Activated CD4-positive, alpha-beta T cell treated with anti-CD3 and anti-CD28 coated beads, Interleukin-2, amount 10 ng/mL, durations not matched to agents 7 days and 5 days (primary cell): ENCODE results near the gene KRT5. TPM values are rescaled to one million over a fixed set of nuclear protein-coding genes. Genes with fewer than 3 reads are reported as not detected.

Experiments used
- CTCF ChIA-PET: fragments of 350-600 bp; sonication (Branson Sonifier 250); formaldehyde crosslinking; loops from one replicate; lab custom pipeline; 2021; ENCODE audit warnings: antibody characterized with exemption; lab: Charles Lee
- POLR2A ChIA-PET: fragments of 350-600 bp; sonication (Branson Sonifier 250); formaldehyde crosslinking; loops from one replicate; lab custom pipeline; 2021; ENCODE audit warnings: antibody characterized with exemption; lab: Charles Lee
- DNase-seq: peaks from one replicate; pipeline ENCODE4 v3.0.0-alpha.2; 2020
- H3K27ac Mint-ChIP-seq: one replicate; pipeline ENCODE4 v1.8.0; 2021; ENCODE audit warnings: mild to moderate bottlenecking, moderate library complexity, mixed read lengths
- H3K27me3 Mint-ChIP-seq: one replicate; pipeline ENCODE4 v1.8.0; 2021; ENCODE audit warnings: mixed read lengths
- H3K36me3 Mint-ChIP-seq: one replicate; pipeline ENCODE4 v1.8.0; 2021; ENCODE audit warnings: low read depth, mixed read lengths
- H3K4me1 Mint-ChIP-seq: one replicate; pipeline ENCODE4 v1.8.0; 2021; ENCODE audit warnings: mixed read lengths
- H3K4me3 Mint-ChIP-seq: one replicate; pipeline ENCODE4 v1.8.0; 2021; ENCODE audit warnings: mild to moderate bottlenecking, moderate library complexity, mixed read lengths
- H3K9me3 Mint-ChIP-seq: one replicate; pipeline ENCODE4 v1.8.0; 2021; ENCODE audit warnings: mixed read lengths
- total RNA-seq, 2 experiments: library from RNA; stranded (reverse); gene quantifications; one replicate each; pipeline ENCODE4 v1.2.3, GENCODE V29; 2021

KRT5 gene
- total RNA-seq, 2 experiments from 2014 or later = not detected

DNA sequence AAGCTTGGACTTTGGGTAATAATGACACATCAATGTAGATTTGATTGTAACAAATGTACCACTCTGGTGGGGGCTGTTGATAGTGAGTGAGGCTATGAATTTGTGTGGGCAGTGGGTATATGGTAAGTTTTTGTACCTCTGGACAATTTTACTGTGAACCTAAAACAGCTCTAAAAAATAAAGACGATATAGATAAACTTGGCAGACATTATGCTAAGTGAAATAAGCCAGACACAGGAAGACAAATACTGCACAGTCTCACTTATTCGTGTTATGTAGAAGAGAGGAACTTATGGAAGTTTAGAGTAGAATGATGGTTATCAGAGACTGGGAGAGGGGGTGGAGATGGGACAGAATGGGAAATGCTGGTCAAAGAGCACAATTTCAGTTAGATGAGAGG lies 55.3 kb downstream of the KRT5 start:
- POLR2A ChIA-PET = no interaction called here
- Mint-ChIP-seq H3K9me3 (no peaks in the 10 kb centered on the region), H3K4me3 (no peak overlapping the region), H3K36me3 (no peaks in the 10 kb centered on the region), H3K27ac (no peak overlapping the region), H3K4me1 (no peaks in the 10 kb centered on the region), H3K27me3 (peaks cover 19% of the 10 kb centered on the region)
- CTCF ChIA-PET = interaction anchor here (1.0 kb wide), 1 partner anchor 933 kb away, joined by 3 read pairs; no protein-coding TSS in a partner anchor
- no peak for DNase-seq

Other genes with a start within 250 kb of the KRT5 start
- not detected for gene KRT86, start 245.7 kb downstream of the KRT5 start, total RNA-seq
- gene KRT81, start 228.9 kb downstream of the KRT5 start, total RNA-seq = not detected
- gene KRT83, start 199.0 kb downstream of the KRT5 start, total RNA-seq = not detected
- not detected for gene KRT85, start 152.9 kb downstream of the KRT5 start, total RNA-seq
- gene KRT84, start 134.7 kb downstream of the KRT5 start, total RNA-seq = not detected
- gene KRT82, start 114.1 kb downstream of the KRT5 start, total RNA-seq = not detected
- not detected for gene KRT75, start 86.0 kb downstream of the KRT5 start, total RNA-seq
- not detected for gene KRT6B, start 68.2 kb downstream of the KRT5 start, total RNA-seq
- not detected for gene KRT6C, start 46.6 kb downstream of the KRT5 start, total RNA-seq
- gene KRT6A, start 27.1 kb downstream of the KRT5 start, total RNA-seq = not detected
- not detected for gene KRT71, start 32.8 kb upstream of the KRT5 start, total RNA-seq
- under 1 TPM; 0.15 TPM for gene KRT74, start 53.4 kb upstream of the KRT5 start, total RNA-seq
- 10 to 100 TPM; 12.3 to 13.0 TPM for gene KRT72, start 81.1 kb upstream of the KRT5 start, total RNA-seq
- 1 to 10 TPM; 8.2 to 8.6 TPM for gene KRT73, start 98.2 kb upstream of the KRT5 start, total RNA-seq
- under 1 TPM; 0.10 TPM for gene KRT2, start 131.8 kb upstream of the KRT5 start, total RNA-seq
- gene KRT1, start 160.0 kb upstream of the KRT5 start, total RNA-seq = under 1 TPM; 0.33 to 0.60 TPM
- gene KRT77, start 183.1 kb upstream of the KRT5 start, total RNA-seq = not detected